H9 (cell line): ENCODE measurements around the gene PRKCA. TPM values are rescaled to one million over a fixed set of nuclear protein-coding genes. Genes with fewer than 3 reads are reported as not detected.

Experiments used
- DNase-seq: peaks from one replicate; pipeline ENCODE4 v3.0.0-alpha.2; 2017
- H2AFZ ChIP-seq: one replicate; pipeline ENCODE4 v1.6.1; 2013; ENCODE audit warnings: mild to moderate bottlenecking, low read length, control low read depth, moderate library complexity
- H2AK5ac ChIP-seq: 2 replicates; pipeline ENCODE4 v1.6.1; 2013; ENCODE audit warnings: low read length, control low read depth, mixed read lengths; ENCODE audit not compliant: insufficient read length
- H2BK120ac ChIP-seq: one replicate; pipeline ENCODE4 v1.6.1; 2013; ENCODE audit warnings: low read depth, mild to moderate bottlenecking, low read length, control low read depth, inconsistent platforms; ENCODE audit not compliant: poor library complexity, severe bottlenecking
- H2BK12ac ChIP-seq: 2 replicates; pipeline ENCODE4 v1.6.1; 2013; ENCODE audit warnings: low read length, control low read depth, mixed read lengths, low read depth; ENCODE audit not compliant: insufficient read length
- H2BK15ac ChIP-seq: 2 replicates; pipeline ENCODE4 v1.6.1; 2013; ENCODE audit warnings: low read depth, low read length, control low read depth
- H2BK20ac ChIP-seq: one replicate; pipeline ENCODE4 v1.6.1; 2013; ENCODE audit warnings: low read depth, mild to moderate bottlenecking, low read length, control low read depth, inconsistent platforms; ENCODE audit not compliant: poor library complexity, severe bottlenecking
- H2BK5ac ChIP-seq: 2 replicates; pipeline ENCODE4 v1.6.1; 2013; ENCODE audit warnings: low read length, control low read depth, mixed read lengths; ENCODE audit not compliant: insufficient read length
- H3K14ac ChIP-seq: 2 replicates; pipeline ENCODE4 v1.6.1; 2013; ENCODE audit warnings: low read length, control low read depth; ENCODE audit not compliant: insufficient read depth
- H3K18ac ChIP-seq: 2 replicates; pipeline ENCODE4 v1.6.1; 2013; ENCODE audit warnings: low read depth, mild to moderate bottlenecking, mixed read lengths, low read length, control low read depth; ENCODE audit not compliant: insufficient read length
- H3K23ac ChIP-seq: 2 replicates; pipeline ENCODE4 v1.6.1; 2013; ENCODE audit warnings: low read length, control low read depth, mixed read lengths, low read depth; ENCODE audit not compliant: insufficient read length
- H3K23me2 ChIP-seq: 2 replicates; pipeline ENCODE4 v1.6.1; 2013; ENCODE audit warnings: low read depth, mild to moderate bottlenecking, mixed read lengths, low read length, control low read depth; ENCODE audit not compliant: insufficient read length, poor library complexity, severe bottlenecking
- H3K27ac ChIP-seq: 2 replicates; pipeline ENCODE4 v1.5.1; 2013; ENCODE audit warnings: low read length, control low read depth, mixed read lengths, low read depth; ENCODE audit not compliant: insufficient read length
- H3K27me3 ChIP-seq: 2 replicates; pipeline ENCODE4 v1.6.1; 2013; ENCODE audit warnings: low read length, control low read depth, inconsistent platforms; ENCODE audit not compliant: insufficient read depth
- H3K4ac ChIP-seq: 2 replicates; pipeline ENCODE4 v1.6.1; 2013; ENCODE audit warnings: low read depth, mild to moderate bottlenecking, control low read depth, inconsistent platforms, low read length, moderate library complexity
- H3K4me1 ChIP-seq: 2 replicates; pipeline ENCODE4 v1.6.1; 2013; ENCODE audit warnings: low read length, control low read depth, inconsistent platforms; ENCODE audit not compliant: insufficient read depth
- H3K4me2 ChIP-seq: 2 replicates; pipeline ENCODE4 v1.6.1; 2013; ENCODE audit warnings: low read length, control low read depth, mixed read lengths; ENCODE audit not compliant: insufficient read length, insufficient read depth
- H3K56ac ChIP-seq: 2 replicates; pipeline ENCODE4 v1.6.1; 2013; ENCODE audit warnings: low read depth, mild to moderate bottlenecking, mixed read lengths, low read length, control low read depth; ENCODE audit not compliant: insufficient read length
- H3K79me1 ChIP-seq: 2 replicates; pipeline ENCODE4 v1.6.1; 2013; ENCODE audit warnings: low read depth, mild to moderate bottlenecking, moderate library complexity, low read length, control low read depth, inconsistent platforms; ENCODE audit not compliant: insufficient read depth, poor library complexity, severe bottlenecking
- H3K79me2 ChIP-seq: 2 replicates; pipeline ENCODE4 v1.6.1; 2013; ENCODE audit warnings: low read length, control low read depth, inconsistent platforms; ENCODE audit not compliant: insufficient read depth
- H3K9ac ChIP-seq: 2 replicates; pipeline ENCODE4 v1.6.1; 2013; ENCODE audit warnings: low read length, control low read depth, mixed read lengths; ENCODE audit not compliant: insufficient read length; ENCODE audit errors: extremely low read depth
- H3K9me3 ChIP-seq: one replicate; pipeline ENCODE4 v1.6.1; 2013; ENCODE audit warnings: low read depth, low read length, inconsistent platforms; ENCODE audit not compliant: control insufficient read depth
- H3T11ph ChIP-seq: one replicate; pipeline ENCODE4 v1.6.1; 2013; ENCODE audit warnings: mild to moderate bottlenecking, low read length, control low read depth, inconsistent platforms
- H4K20me1 ChIP-seq: one replicate; pipeline ENCODE4 v1.6.1; 2013; ENCODE audit not compliant: control insufficient read depth, insufficient read length, insufficient read depth
- H4K5ac ChIP-seq: 2 replicates; pipeline ENCODE4 v1.6.1; 2013; ENCODE audit warnings: low read depth, mild to moderate bottlenecking, mixed read lengths, low read length, control low read depth; ENCODE audit not compliant: insufficient read length
- H4K8ac ChIP-seq: replicated peaks from 2 replicates; pipeline ENCODE4 v1.6.1; 2013; ENCODE audit warnings: low read length, control low read depth, mixed read lengths, low read depth; ENCODE audit not compliant: insufficient read length
- H4K91ac ChIP-seq: 2 replicates; pipeline ENCODE4 v1.6.1; 2013; ENCODE audit warnings: low read depth, mild to moderate bottlenecking, moderate library complexity, mixed read lengths, low read length, control low read depth; ENCODE audit not compliant: insufficient read length
- H3K27ac Mint-ChIP-seq, 3 experiments: 2 replicates in 2 of 3; 3 replicates in 1 of 3; pipeline ENCODE4 v1.8.0; 2020 to 2021; ENCODE audit warnings: mixed read lengths in 3 of 3, mild to moderate bottlenecking in 1 of 3, moderate library complexity in 1 of 3
- H3K27me3 Mint-ChIP-seq: 2 replicates; pipeline ENCODE4 v1.8.0; 2021; ENCODE audit warnings: low read depth, mild to moderate bottlenecking, moderate library complexity, mixed read lengths
- H3K36me3 Mint-ChIP-seq, 3 experiments: 2 replicates in 2 of 3; 3 replicates in 1 of 3; pipeline ENCODE4 v1.8.0; 2020 to 2021; ENCODE audit warnings: low read depth in 3 of 3, mixed read lengths in 3 of 3; ENCODE audit not compliant: insufficient read depth in 1 of 3
- H3K4me1 Mint-ChIP-seq, 2 experiments: 2 replicates each; pipeline ENCODE4 v1.8.0; 2020; ENCODE audit warnings: mixed read lengths in 2 of 2
- H3K4me3 Mint-ChIP-seq, 2 experiments: 2 replicates in 1 of 2; 3 replicates in 1 of 2; pipeline ENCODE4 v1.8.0; 2020 to 2021; ENCODE audit warnings: mild to moderate bottlenecking in 2 of 2, mixed read lengths in 2 of 2, moderate library complexity in 1 of 2
- H3K9me3 Mint-ChIP-seq, 2 experiments: 2 replicates in 1 of 2; 3 replicates in 1 of 2; pipeline ENCODE4 v1.8.0; 2020; ENCODE audit warnings: mild to moderate bottlenecking in 2 of 2, mixed read lengths in 2 of 2, moderate library complexity in 1 of 2
- WGBS: extraction: QIAGEN DNeasy Blood & Tissue Kit; methylation state at CpG from one replicate; pipeline ENCODE4 v1.1.7; 2013; ENCODE audit warnings: missing lambda C conversion rate, low lambda C conversion rate, mixed read lengths; ENCODE audit not compliant: insufficient read length; ENCODE audit errors: extremely low coverage; 5-methylcytosine and 5-hydroxymethylcytosine counted together
- total RNA-seq: library from RNA; stranded (reverse); gene quantifications from 2 replicates; pipeline ENCODE4 v1.2.1, GENCODE V29; 2021
- TF ChIP-seq, protein P1 (sequence below): fragments of 200-600 bp; sonication (generic); conservative IDR thresholded peaks from 3 replicates; pipeline ENCODE4 v1.8.0; 2021; ENCODE audit warnings: antibody characterized with exemption, mild to moderate bottlenecking

The PRKCA gene
- total RNA-seq, 1 experiment from 2014 or later: 10.5 TPM

DNA sequence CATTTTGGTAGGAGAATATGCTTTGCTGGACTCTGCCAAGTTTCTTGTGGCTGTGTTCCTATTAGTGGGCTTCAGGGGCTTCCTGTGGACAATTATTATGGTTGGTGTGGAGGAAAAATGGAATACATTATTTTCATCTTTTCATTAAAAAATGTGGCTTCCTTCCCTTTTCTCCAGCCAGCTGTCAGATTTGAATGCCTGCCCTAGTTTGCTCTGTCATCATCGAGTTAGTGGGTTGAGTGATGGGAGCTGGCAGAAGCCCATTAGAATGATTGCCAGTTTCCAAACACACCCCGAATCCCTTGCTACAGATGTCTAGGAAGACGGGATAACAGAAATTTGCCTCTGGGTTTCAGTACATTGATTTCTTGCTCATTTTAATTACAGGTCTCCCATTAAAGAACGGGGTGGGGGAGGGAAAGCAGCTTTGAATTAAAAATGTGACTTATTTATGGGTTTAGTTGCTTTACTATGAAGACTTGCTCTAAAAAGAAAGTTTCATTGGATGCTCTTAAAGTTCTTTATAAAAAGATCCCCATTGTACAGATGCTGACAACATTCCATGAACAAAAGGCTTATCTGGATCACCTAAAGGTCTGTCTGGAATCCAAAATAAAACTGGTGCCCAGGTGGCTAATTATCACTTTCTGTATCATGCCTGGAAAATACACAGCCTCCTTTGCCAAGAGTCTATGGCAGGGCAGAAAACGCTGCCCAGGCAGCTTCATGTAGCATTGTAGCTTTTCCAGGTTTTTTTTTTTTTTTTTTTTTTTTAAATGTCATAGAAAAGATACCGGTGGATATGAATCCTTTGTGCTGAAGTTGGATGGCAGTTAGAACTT is 103.6 kb downstream of the PRKCA start:
- Histone ChIP-seq H4K91ac (no peak overlapping the region), H4K8ac (no peak overlapping the region), H3K9me3 (no peaks in the 10 kb centered on the region), H4K20me1 (no peaks in the 10 kb centered on the region), H2AK5ac (no peak overlapping the region), H2BK12ac (no peak overlapping the region), H3K56ac (no peak overlapping the region), H3K27me3 (no peaks in the 10 kb centered on the region), H3K23me2 (no peaks in the 10 kb centered on the region), H2BK5ac (no peak overlapping the region), H3K18ac (no peak overlapping the region), H3K79me1 (no peaks in the 10 kb centered on the region), H3K4me1 (peaks cover 2% of the 10 kb centered on the region), H2BK120ac (no peak overlapping the region), H3T11ph (no peak overlapping the region), H3K27ac (no peak overlapping the region), H3K23ac (no peak overlapping the region), H3K4me2 (no peak overlapping the region), H4K5ac (no peak overlapping the region), H2AFZ (no peak overlapping the region), H3K9ac (no peak overlapping the region), H2BK15ac (no peak overlapping the region), H3K4ac (no peak overlapping the region), H3K79me2 (no peaks in the 10 kb centered on the region), H2BK20ac (no peak overlapping the region), H3K14ac (no peak overlapping the region)
- no peak overlapping the region for H3K4me3 Mint-ChIP-seq
- no CpG with 5 or more reads among the region's 6 CpGs for WGBS
- TF ChIP-seq, protein P1, sequence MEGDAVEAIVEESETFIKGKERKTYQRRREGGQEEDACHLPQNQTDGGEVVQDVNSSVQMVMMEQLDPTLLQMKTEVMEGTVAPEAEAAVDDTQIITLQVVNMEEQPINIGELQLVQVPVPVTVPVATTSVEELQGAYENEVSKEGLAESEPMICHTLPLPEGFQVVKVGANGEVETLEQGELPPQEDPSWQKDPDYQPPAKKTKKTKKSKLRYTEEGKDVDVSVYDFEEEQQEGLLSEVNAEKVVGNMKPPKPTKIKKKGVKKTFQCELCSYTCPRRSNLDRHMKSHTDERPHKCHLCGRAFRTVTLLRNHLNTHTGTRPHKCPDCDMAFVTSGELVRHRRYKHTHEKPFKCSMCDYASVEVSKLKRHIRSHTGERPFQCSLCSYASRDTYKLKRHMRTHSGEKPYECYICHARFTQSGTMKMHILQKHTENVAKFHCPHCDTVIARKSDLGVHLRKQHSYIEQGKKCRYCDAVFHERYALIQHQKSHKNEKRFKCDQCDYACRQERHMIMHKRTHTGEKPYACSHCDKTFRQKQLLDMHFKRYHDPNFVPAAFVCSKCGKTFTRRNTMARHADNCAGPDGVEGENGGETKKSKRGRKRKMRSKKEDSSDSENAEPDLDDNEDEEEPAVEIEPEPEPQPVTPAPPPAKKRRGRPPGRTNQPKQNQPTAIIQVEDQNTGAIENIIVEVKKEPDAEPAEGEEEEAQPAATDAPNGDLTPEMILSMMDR: no peak
- peaks cover 27 to 29% of the 10 kb centered on the region in 2 experiments for H3K4me1 Mint-ChIP-seq
- no peaks in the 10 kb centered on the region for H3K36me3 Mint-ChIP-seq
- H3K27me3 Mint-ChIP-seq: no peaks in the 10 kb centered on the region
- no peak for DNase-seq
- no peaks in the 10 kb centered on the region for H3K9me3 Mint-ChIP-seq
- no peak overlapping the region for H3K27ac Mint-ChIP-seq
